ENCODE measurements around the gene CD300A.
A peak's percentile ranks its signal among the peaks of the same experiment; 100 is the strongest.

The CD300A gene

GRCh38 chr17:74426551-74427047 lies 39.8 kb upstream of the CD300A start:
- H3K27ac ChIP-seq = peak overlapping the region; percentile 93 to 100
- no peak for TF ChIP-seq CTCF (IDR thresholded peaks at IDR 0.05)
- no peaks in the 10 kb centered on the region for H3K9me3 ChIP-seq
- intact Hi-C loops (cut with DNase I; ENCODE audit: low total_unique reads) = loop anchor here (5.0 kb wide), 1 partner anchor 44 kb away; no protein-coding TSS in a partner anchor
- H3K27me3 ChIP-seq = no peaks in the 10 kb centered on the region
- peaks cover 0 to 56% (median 37%) of the 10 kb centered on the region in 4 donors for H3K4me1 ChIP-seq
- DNase-seq = no peak
- no peak overlapping the region for H3K4me3 ChIP-seq
- H3K36me3 ChIP-seq = no peaks in the 10 kb centered on the region

GRCh38 chr17:74427048-74427762 lies 39.2 kb upstream of the CD300A start:
- Histone ChIP-seq H3K27ac (peak overlapping the region; percentile 93 to 100), H3K4me3 (no peak overlapping the region), H3K9me3 (no peaks in the 10 kb centered on the region), H3K27me3 (no peaks in the 10 kb centered on the region), H3K36me3 (no peaks in the 10 kb centered on the region), H3K4me1 (peaks cover 0 to 58% (median 37%) of the 10 kb centered on the region in 4 donors)
- TF ChIP-seq CTCF (IDR thresholded peaks at IDR 0.05) = no peak
- peak in 1 of 2 donors; percentile 68 for DNase-seq
- intact Hi-C loops (cut with DNase I; ENCODE audit: low total_unique reads) = loop anchor here (5.0 kb wide), 1 partner anchor 45 kb away; no protein-coding TSS in a partner anchor

GRCh38 chr17:74427763-74428153 lies 38.7 kb upstream of the CD300A start:
- Histone ChIP-seq H3K27me3 (no peaks in the 10 kb centered on the region), H3K4me1 (peaks cover 0 to 58% (median 37%) of the 10 kb centered on the region in 4 donors), H3K36me3 (no peaks in the 10 kb centered on the region), H3K27ac (peak overlapping the region; percentile 93 to 100), H3K4me3 (no peak overlapping the region), H3K9me3 (no peaks in the 10 kb centered on the region)
- no peak for DNase-seq
- TF ChIP-seq CTCF (IDR thresholded peaks at IDR 0.05) = no peak
- intact Hi-C loops (cut with DNase I; ENCODE audit: low total_unique reads) = loop anchor here (5.0 kb wide), 1 partner anchor 45 kb away; no protein-coding TSS in a partner anchor

GRCh38 chr17:74429604-74430384 lies 36.6 kb upstream of the CD300A start:
- Histone ChIP-seq H3K36me3 (no peaks in the 10 kb centered on the region), H3K27ac (peak overlapping the region; percentile 93 to 100), H3K9me3 (no peaks in the 10 kb centered on the region), H3K27me3 (no peaks in the 10 kb centered on the region), H3K4me3 (peak overlapping the region; percentile 84 to 91), H3K4me1 (peaks cover 0 to 66% (median 41%) of the 10 kb centered on the region in 4 donors)
- intact Hi-C loops (cut with DNase I; ENCODE audit: low total_unique reads) = loop anchor here (5.0 kb wide), 1 partner anchor 47 kb away; no protein-coding TSS in a partner anchor
- DNase-seq = no peak
- TF ChIP-seq CTCF (IDR thresholded peaks at IDR 0.05) = no peak

GRCh38 chr17:74430385-74430705 lies 36.1 kb upstream of the CD300A start:
- peak overlapping the region; percentile 93 to 100 for H3K27ac ChIP-seq
- DNase-seq = peak in 1 of 2 donors; percentile 80
- H3K4me1 ChIP-seq = peaks cover 0 to 69% (median 41%) of the 10 kb centered on the region in 4 donors
- TF ChIP-seq CTCF (IDR thresholded peaks at IDR 0.05) = no peak
- intact Hi-C loops (cut with DNase I; ENCODE audit: low total_unique reads) = no loop called here
- peak overlapping the region; percentile 84 to 91 for H3K4me3 ChIP-seq
- no peaks in the 10 kb centered on the region for H3K9me3 ChIP-seq
- H3K27me3 ChIP-seq = no peaks in the 10 kb centered on the region
- H3K36me3 ChIP-seq = no peaks in the 10 kb centered on the region
